GM18873 (cell line): ENCODE measurements around the gene YWHAH.
"Not testable (repeated sequence)": the region's sequence is repeated elsewhere in the genome, so short reads cannot be mapped to it uniquely, and the experiment has no call there.

ENCODE experiments used
- ATAC-seq: cut with Tn5 transposase; IDR thresholded peaks from one replicate; pipeline ENCODE4 v1.9.1; 2021; ENCODE audit warnings: mild to moderate bottlenecking, moderate library complexity, moderate number of reproducible peaks; ENCODE audit not compliant: unreplicated experiment, low FRiP score

YWHAH gene

GRCh38 chr22:31977141-31977841 is 33.0 kb downstream of the YWHAH start:
- no peak for ATAC-seq

GRCh38 chr22:31977939-31978338 is 33.6 kb downstream of the YWHAH start:
- ATAC-seq, result no peak

- no peak for ATAC-seq
These were observed 36.3 kb downstream of the YWHAH start for GRCh38 chr22:31980628-31981027.

GRCh38 chr22:31981976-31982375 is 37.6 kb downstream of the YWHAH start:
- ATAC-seq, result not testable (repeated sequence)

GRCh38 chr22:31983911-31984656 is 39.7 kb downstream of the YWHAH start:
- no peak for ATAC-seq

GRCh38 chr22:31987218-31987617 is 42.9 kb downstream of the YWHAH start:
- ATAC-seq, result no peak

GRCh38 chr22:31991102-31991839 is 46.9 kb downstream of the YWHAH start:
- no peak for ATAC-seq

GRCh38 chr22:31995046-31995445 is 50.7 kb downstream of the YWHAH start:
- no peak for ATAC-seq

- no peak for ATAC-seq
These were observed 51.5 kb downstream of the YWHAH start for GRCh38 chr22:31995807-31996206.

- ATAC-seq, result no peak
These were observed 54.5 kb downstream of the YWHAH start for GRCh38 chr22:31998784-31999385.

GRCh38 chr22:32000181-32000580 is 55.8 kb downstream of the YWHAH start:
- ATAC-seq, result no peak

GRCh38 chr22:32005453-32005852 is 61.1 kb downstream of the YWHAH start:
- ATAC-seq, result no peak
